ENCODE data around the gene SNAP25.

DNA sequence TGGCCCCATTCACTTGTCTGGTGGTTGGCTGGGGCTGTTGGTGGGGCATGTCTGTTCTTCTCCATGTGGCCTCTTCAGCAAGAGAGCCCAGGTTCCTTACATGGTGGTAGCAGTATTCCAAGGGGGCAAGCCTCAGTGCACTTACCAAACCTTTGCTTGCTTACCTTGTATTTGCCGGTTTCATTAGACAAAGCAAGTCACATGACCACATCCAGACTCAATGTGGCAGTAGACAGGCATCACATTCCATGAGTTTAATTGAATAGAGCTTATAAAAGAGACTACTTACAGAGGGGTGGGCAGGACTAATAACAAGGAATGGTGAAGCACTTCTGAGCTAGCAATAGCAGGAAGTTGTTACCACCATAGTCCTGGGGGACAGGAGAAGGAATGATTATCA is 78.6 kb downstream of the SNAP25 start:
- TF ChIP-seq POLR2AphosphoS5 (IDR thresholded peaks at IDR 0.05; ENCODE audit: borderline replicate concordance, low read depth, low read length) = no peak
- no peak for TF ChIP-seq EZH2 (IDR thresholded peaks at IDR 0.05)
- no peak for TF ChIP-seq FOXP2 (optimal IDR thresholded peaks at IDR 0.05; ENCODE audit: control extremely low read depth, extremely low read length, insufficient read depth)

Data from SK-N-MC (cell line).